KMS-11 (cell line): ENCODE data around the gene PTPN1.

ENCODE experiments used
- H2AFZ ChIP-seq: fragments of 200-600 bp; sonication (generic); 2 replicates; pipeline ENCODE4 v1.6.1; 2016; ENCODE audit warnings: antibody characterized with exemption, mixed run types, low read depth
- H3K27ac ChIP-seq: fragments of 200-600 bp; sonication (generic); 2 replicates; pipeline ENCODE4 v1.6.1; 2016; ENCODE audit warnings: mild to moderate bottlenecking, mixed run types
- H3K27me3 ChIP-seq: fragments of 200-600 bp; sonication (generic); 2 replicates; pipeline ENCODE4 v1.6.1; 2017; ENCODE audit warnings: mild to moderate bottlenecking, low read depth, mixed run types, moderate library complexity; ENCODE audit not compliant: insufficient read depth
- H3K36me3 ChIP-seq: fragments of 200-600 bp; sonication (generic); 2 replicates; pipeline ENCODE4 v1.6.1; 2017; ENCODE audit warnings: mild to moderate bottlenecking, mixed run types; ENCODE audit not compliant: insufficient read depth
- H3K4me1 ChIP-seq: fragments of 200-600 bp; sonication (generic); 2 replicates; pipeline ENCODE4 v1.6.1; 2016; ENCODE audit warnings: mild to moderate bottlenecking, low read depth, mixed run types; ENCODE audit not compliant: poor library complexity, severe bottlenecking
- H3K4me2 ChIP-seq: fragments of 200-600 bp; sonication (generic); 2 replicates; pipeline ENCODE4 v1.7.0; 2016; ENCODE audit warnings: mild to moderate bottlenecking, mixed run types
- H3K4me3 ChIP-seq: fragments of 200-600 bp; sonication (generic); IDR thresholded peaks from 2 replicates; pipeline ENCODE4 v1.6.1; 2017; ENCODE audit warnings: low read depth, low read length, mixed read lengths; ENCODE audit not compliant: insufficient read depth
- H3K79me2 ChIP-seq: fragments of 200-600 bp; sonication (generic); 2 replicates; pipeline ENCODE4 v1.6.1; 2016; ENCODE audit warnings: low read depth, mixed run types; ENCODE audit not compliant: insufficient read depth
- H3K9ac ChIP-seq: fragments of 200-600 bp; sonication (generic); 2 replicates; pipeline ENCODE4 v1.6.1; 2016; ENCODE audit warnings: mild to moderate bottlenecking, mixed run types
- H4K20me1 ChIP-seq: fragments of 200-600 bp; sonication (generic); 2 replicates; pipeline ENCODE4 v1.6.1; 2016; ENCODE audit warnings: mild to moderate bottlenecking, mixed run types; ENCODE audit not compliant: insufficient read depth
- CTCF ChIP-seq: fragments of 200-600 bp; sonication (generic); conservative IDR thresholded peaks from 2 replicates; pipeline ENCODE4 v1.6.1; 2017; ENCODE audit warnings: low read depth, mild to moderate bottlenecking, antibody characterized with exemption, low read length, moderate library complexity, mixed read lengths

PTPN1 gene

DNA sequence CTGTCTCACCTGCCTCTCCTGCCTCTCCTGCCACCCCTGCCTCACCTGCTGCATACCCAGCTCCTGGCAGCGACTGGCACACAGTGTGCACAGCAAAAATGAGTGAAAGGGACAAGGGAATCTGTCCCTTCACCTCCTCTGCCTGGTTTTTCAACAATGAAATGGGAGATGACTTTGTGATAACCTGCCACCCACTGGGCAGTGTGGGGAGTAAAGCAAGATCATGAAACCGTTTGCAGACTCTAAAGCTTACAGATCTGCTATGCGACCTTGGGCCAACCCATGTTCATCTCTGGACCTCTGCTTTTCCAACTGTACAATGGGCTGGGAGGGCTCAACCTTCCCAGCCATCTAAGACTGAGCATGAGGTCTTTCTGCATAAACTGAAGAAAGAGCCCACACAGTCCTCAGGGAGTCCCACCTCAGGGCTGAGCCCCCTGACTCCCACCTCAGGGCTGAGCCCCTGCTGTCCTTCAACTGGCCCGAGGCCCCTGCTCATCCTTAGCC, 100.1 kb downstream of the PTPN1 start:
- Histone ChIP-seq H4K20me1 (no peaks in the 10 kb centered on the region), H3K27me3 (no peaks in the 10 kb centered on the region), H3K79me2 (no peaks in the 10 kb centered on the region), H3K4me3 (no peak overlapping the region), H3K36me3 (no peaks in the 10 kb centered on the region), H3K27ac (no peak overlapping the region), H2AFZ (no peak overlapping the region), H3K9ac (no peak overlapping the region), H3K4me1 (no peaks in the 10 kb centered on the region), H3K4me2 (no peak overlapping the region)
- no peak for TF ChIP-seq CTCF

DNA sequence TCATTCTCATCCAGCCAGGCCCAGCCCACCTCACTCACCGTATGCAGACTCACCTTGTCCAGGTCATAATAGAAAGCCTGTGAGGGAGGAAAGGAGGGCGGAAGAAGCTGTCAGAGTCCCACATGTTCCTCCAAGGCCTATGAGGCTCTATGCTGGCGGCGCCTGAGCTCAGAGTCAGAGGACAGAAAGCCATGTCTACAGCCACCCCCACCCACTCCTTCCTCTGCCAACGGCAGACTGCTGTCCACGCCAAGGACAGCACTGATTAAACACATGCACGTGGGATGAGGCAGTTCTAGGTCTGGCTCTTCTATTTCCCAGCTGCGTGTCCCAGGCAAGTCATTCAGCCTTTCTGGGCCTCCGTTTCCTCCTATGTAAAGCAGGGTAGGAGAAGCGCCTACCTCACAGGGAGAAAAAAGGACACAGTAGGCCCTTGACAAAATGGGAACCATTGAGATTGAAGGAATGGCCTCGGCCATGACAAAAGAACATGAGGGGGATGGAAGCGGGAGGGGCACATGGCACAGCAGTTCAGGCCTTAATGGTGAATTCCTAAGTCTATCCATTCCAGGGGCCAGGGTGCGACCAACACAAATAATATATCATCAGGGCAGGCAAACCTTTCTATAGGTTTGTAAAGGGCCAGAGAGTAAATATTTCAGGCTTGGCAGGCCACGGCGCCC, 101.1 kb downstream of the PTPN1 start:
- H3K36me3 ChIP-seq = no peaks in the 10 kb centered on the region
- no peak overlapping the region for H3K27ac ChIP-seq
- no peaks in the 10 kb centered on the region for H4K20me1 ChIP-seq
- no peak overlapping the region for H3K4me2 ChIP-seq
- H3K4me1 ChIP-seq = no peaks in the 10 kb centered on the region
- no peaks in the 10 kb centered on the region for H3K79me2 ChIP-seq
- TF ChIP-seq CTCF = no peak
- no peak overlapping the region for H2AFZ ChIP-seq
- H3K4me3 ChIP-seq = no peak overlapping the region
- H3K27me3 ChIP-seq = no peaks in the 10 kb centered on the region
- no peak overlapping the region for H3K9ac ChIP-seq

GRCh38 chr20:50613438-50614169, 103.4 kb downstream of the PTPN1 start:
- Histone ChIP-seq H3K4me2 (no peak overlapping the region), H3K9ac (no peak overlapping the region), H2AFZ (no peak overlapping the region), H3K36me3 (no peaks in the 10 kb centered on the region), H3K27me3 (no peaks in the 10 kb centered on the region), H4K20me1 (no peaks in the 10 kb centered on the region), H3K27ac (no peak overlapping the region), H3K79me2 (no peaks in the 10 kb centered on the region), H3K4me3 (no peak overlapping the region), H3K4me1 (no peaks in the 10 kb centered on the region)
- no peak for TF ChIP-seq CTCF

DNA sequence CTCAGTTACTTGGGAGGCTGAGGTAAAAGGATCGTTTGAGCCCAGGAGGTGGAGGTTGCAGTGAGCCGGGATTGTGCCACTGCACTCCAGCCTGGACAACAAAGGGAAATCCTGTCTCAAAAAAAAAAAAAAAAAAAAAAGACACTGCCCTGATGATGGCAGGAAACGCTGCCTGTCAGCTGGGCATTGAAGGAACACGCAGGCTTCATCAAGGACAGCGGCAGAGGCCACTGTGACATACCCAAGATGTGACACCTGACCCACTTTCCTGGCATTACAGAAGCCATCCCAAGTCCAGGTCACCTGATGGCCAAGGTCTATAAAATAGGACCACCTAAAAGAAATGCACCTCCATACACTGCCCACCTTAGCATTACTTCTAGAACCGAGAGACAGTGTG, 105.2 kb downstream of the PTPN1 start:
- Histone ChIP-seq H4K20me1 (no peaks in the 10 kb centered on the region), H2AFZ (no peak overlapping the region), H3K36me3 (no peaks in the 10 kb centered on the region), H3K4me3 (no peak overlapping the region), H3K79me2 (no peaks in the 10 kb centered on the region), H3K9ac (no peak overlapping the region), H3K27ac (no peak overlapping the region), H3K4me2 (no peak overlapping the region), H3K4me1 (no peaks in the 10 kb centered on the region), H3K27me3 (no peaks in the 10 kb centered on the region)
- TF ChIP-seq CTCF = no peak
